GM19328 (cell line): Measurements from ENCODE around the gene IL1RAPL1.

ENCODE experiments used
- ATAC-seq: cut with Tn5 transposase; IDR thresholded peaks from one replicate; pipeline ENCODE4 v1.9.1; 2021; ENCODE audit warnings: mild to moderate bottlenecking, moderate library complexity; ENCODE audit not compliant: unreplicated experiment

Gene IL1RAPL1

GRCh38 chrX:29604381-29604780 is 1017.1 kb downstream of the IL1RAPL1 start:
- ATAC-seq: no peak

GRCh38 chrX:29617276-29617675 is 1030.0 kb downstream of the IL1RAPL1 start:
- no peak for ATAC-seq

- no peak for ATAC-seq
Observed at GRCh38 chrX:29617725-29618124, 1030.5 kb downstream of the IL1RAPL1 start.

- ATAC-seq: no peak
Observed at GRCh38 chrX:29627833-29628232, 1040.6 kb downstream of the IL1RAPL1 start.

GRCh38 chrX:29634516-29634915 is 1047.3 kb downstream of the IL1RAPL1 start:
- no peak for ATAC-seq

- no peak for ATAC-seq
Observed at GRCh38 chrX:29636331-29636730, 1049.1 kb downstream of the IL1RAPL1 start.

- no peak for ATAC-seq
Observed at GRCh38 chrX:29640106-29640505, 1052.9 kb downstream of the IL1RAPL1 start.

GRCh38 chrX:29641461-29641860 is 1054.2 kb downstream of the IL1RAPL1 start:
- no peak for ATAC-seq

- no peak for ATAC-seq
Observed at GRCh38 chrX:29643181-29643580, 1055.9 kb downstream of the IL1RAPL1 start.

GRCh38 chrX:29648161-29648560 is 1060.9 kb downstream of the IL1RAPL1 start:
- ATAC-seq: no peak

GRCh38 chrX:29652484-29652883 is 1065.2 kb downstream of the IL1RAPL1 start:
- ATAC-seq: no peak

- no peak for ATAC-seq
Observed at GRCh38 chrX:29653721-29654120, 1066.5 kb downstream of the IL1RAPL1 start.

GRCh38 chrX:29659911-29660310 is 1072.7 kb downstream of the IL1RAPL1 start:
- no peak for ATAC-seq

GRCh38 chrX:29661290-29661689 is 1074.0 kb downstream of the IL1RAPL1 start:
- ATAC-seq: no peak

- no peak for ATAC-seq
Observed at GRCh38 chrX:29662101-29662500, 1074.9 kb downstream of the IL1RAPL1 start.

- ATAC-seq: no peak
Observed at GRCh38 chrX:29662759-29663503, 1075.7 kb downstream of the IL1RAPL1 start.

GRCh38 chrX:29665532-29665931 is 1078.3 kb downstream of the IL1RAPL1 start:
- ATAC-seq: no peak

GRCh38 chrX:29666366-29666765 is 1079.1 kb downstream of the IL1RAPL1 start:
- no peak for ATAC-seq

- no peak for ATAC-seq
Observed at GRCh38 chrX:29671421-29671820, 1084.2 kb downstream of the IL1RAPL1 start.

GRCh38 chrX:29687687-29688086 is 1100.4 kb downstream of the IL1RAPL1 start:
- ATAC-seq: no peak

GRCh38 chrX:29690061-29690460 is 1102.8 kb downstream of the IL1RAPL1 start:
- no peak for ATAC-seq

- ATAC-seq: no peak
Observed at GRCh38 chrX:29691044-29691443, 1103.8 kb downstream of the IL1RAPL1 start.

GRCh38 chrX:29693912-29694311 is 1106.7 kb downstream of the IL1RAPL1 start:
- no peak for ATAC-seq
